Mesothelial cell of epicardium (in vitro differentiated cells): ENCODE measurements around the gene PAK5. TPM values are rescaled to one million over a fixed set of nuclear protein-coding genes. Genes with fewer than 3 reads are reported as not detected.
"Not testable (repeated sequence)": the region's sequence is repeated elsewhere in the genome, so short reads cannot be mapped to it uniquely, and the experiment has no call there.

ENCODE experiments used
- DNase-seq, 2 experiments: peaks; one replicate each; pipeline ENCODE4 v3.0.0; 2021; ENCODE audit warnings: low spot score in 2 of 2; ENCODE audit not compliant: unreplicated experiment in 2 of 2
- H3K27ac Mint-ChIP-seq: 2 replicates; pipeline ENCODE4 v1.8.0; 2021; ENCODE audit warnings: mixed read lengths
- H3K27me3 Mint-ChIP-seq: 2 replicates; pipeline ENCODE4 v1.8.0; 2021; ENCODE audit warnings: low read depth, mixed read lengths
- H3K36me3 Mint-ChIP-seq: 2 replicates; pipeline ENCODE4 v1.8.0; 2021; ENCODE audit warnings: mixed read lengths
- H3K4me1 Mint-ChIP-seq: 2 replicates; pipeline ENCODE4 v1.8.0; 2021; ENCODE audit warnings: mixed read lengths
- H3K4me3 Mint-ChIP-seq: 2 replicates; pipeline ENCODE4 v1.8.0; 2021; ENCODE audit warnings: mild to moderate bottlenecking, moderate library complexity, mixed read lengths
- H3K9me3 Mint-ChIP-seq: 2 replicates; pipeline ENCODE4 v1.8.0; 2021; ENCODE audit warnings: mixed read lengths
- CTCF ChIP-seq: fragments of 200-600 bp; sonication (generic); IDR thresholded peaks from one replicate; pipeline ENCODE4 v1.5.0; 2021; ENCODE audit warnings: antibody characterized with exemption; ENCODE audit not compliant: unreplicated experiment
- total RNA-seq: library from RNA; stranded (reverse); gene quantifications from 3 replicates; pipeline ENCODE4 v1.2.1, GENCODE V29; 2021

Gene PAK5
- total RNA-seq, 1 donor from 2014 or later = 0.54 TPM

GRCh38 chr20:9646375-9646774, 192.5 kb downstream of the PAK5 start:
- Mint-ChIP-seq H3K36me3 (no peaks in the 10 kb centered on the region), H3K27ac (no peak overlapping the region), H3K9me3 (peaks cover 3% of the 10 kb centered on the region), H3K27me3 (peaks cover 30% of the 10 kb centered on the region), H3K4me3 (no peak overlapping the region), H3K4me1 (no peaks in the 10 kb centered on the region)
- TF ChIP-seq CTCF = no peak
- no peak for DNase-seq

GRCh38 chr20:9642882-9643281, 196.0 kb downstream of the PAK5 start:
- no peak for TF ChIP-seq CTCF
- peaks cover 6% of the 10 kb centered on the region for H3K9me3 Mint-ChIP-seq
- H3K36me3 Mint-ChIP-seq = no peaks in the 10 kb centered on the region
- H3K4me3 Mint-ChIP-seq = no peak overlapping the region
- no peak overlapping the region for H3K27ac Mint-ChIP-seq
- DNase-seq = no peak
- peaks cover 14% of the 10 kb centered on the region for H3K27me3 Mint-ChIP-seq
- no peaks in the 10 kb centered on the region for H3K4me1 Mint-ChIP-seq

- not testable (repeated sequence) for H3K27ac Mint-ChIP-seq, H3K4me3 Mint-ChIP-seq, H3K9me3 Mint-ChIP-seq, H3K4me1 Mint-ChIP-seq, H3K27me3 Mint-ChIP-seq, DNase-seq, H3K36me3 Mint-ChIP-seq
Measured at GRCh38 chr20:9641499-9642000, 197.3 kb downstream of the PAK5 start.

- Mint-ChIP-seq H3K27me3 (peaks cover 22% of the 10 kb centered on the region), H3K4me3 (no peak overlapping the region), H3K36me3 (no peaks in the 10 kb centered on the region), H3K9me3 (peaks cover 6% of the 10 kb centered on the region), H3K27ac (no peak overlapping the region), H3K4me1 (no peaks in the 10 kb centered on the region)
- TF ChIP-seq CTCF = no peak
- no peak for DNase-seq
Measured at GRCh38 chr20:9637889-9638288, 201.0 kb downstream of the PAK5 start.

- no peak overlapping the region for H3K27ac Mint-ChIP-seq
- TF ChIP-seq CTCF = no peak
- H3K36me3 Mint-ChIP-seq = no peaks in the 10 kb centered on the region
- H3K4me3 Mint-ChIP-seq = no peak overlapping the region
- no peak for DNase-seq
- H3K9me3 Mint-ChIP-seq = peaks cover 3% of the 10 kb centered on the region
- peaks cover 32% of the 10 kb centered on the region for H3K27me3 Mint-ChIP-seq
- H3K4me1 Mint-ChIP-seq = no peaks in the 10 kb centered on the region
Measured at GRCh38 chr20:9635750-9636149, 203.1 kb downstream of the PAK5 start.

GRCh38 chr20:9634327-9634726, 204.5 kb downstream of the PAK5 start:
- Mint-ChIP-seq H3K9me3 (no peaks in the 10 kb centered on the region), H3K27me3 (peaks cover 41% of the 10 kb centered on the region), H3K4me3 (no peak overlapping the region), H3K27ac (no peak overlapping the region), H3K4me1 (no peaks in the 10 kb centered on the region), H3K36me3 (no peaks in the 10 kb centered on the region)
- TF ChIP-seq CTCF = no peak
- DNase-seq = no peak
